Stomach (tissue), 4 donors: ENCODE data around the gene TTC39B.

Experiments used
- CTCF ChIP-seq, 7 experiments: fragments of 450-650 bp in 4 of 7; fragments of 200-600 bp in 3 of 7; sonication (generic) in 3 of 7; IDR thresholded peaks; one replicate each; pipeline ENCODE4 v1.5.1; 2016 to 2019; ENCODE audit warnings: antibody characterized with exemption in 7 of 7, control low read depth in 2 of 7, mild to moderate bottlenecking in 1 of 7
- POLR2A ChIP-seq, 4 donors: fragments of 450-650 bp; IDR thresholded peaks; one replicate each; pipeline ENCODE4 v1.6.1; 2016; ENCODE audit warnings: antibody characterized with exemption in 4 of 4, control low read depth in 2 of 4, mild to moderate bottlenecking in 1 of 4, moderate library complexity in 1 of 4
- POLR2AphosphoS5 ChIP-seq, 3 donors: sonication (generic); formaldehyde crosslinking; IDR thresholded peaks; one replicate each; pipeline ENCODE4 v1.6.1; 2016; ENCODE audit warnings: antibody characterized with exemption in 3 of 3

- TF ChIP-seq CTCF (IDR thresholded peaks at IDR 0.05) (no peak), POLR2AphosphoS5 (IDR thresholded peaks at IDR 0.05) (no peak), POLR2A (IDR thresholded peaks at IDR 0.05) (no peak)
These were observed 101.2 kb downstream of the TTC39B start for GRCh38 chr9:15205632-15206420.
